ENCODE data around the gene DZIP1. TPM values are rescaled to one million over a fixed set of nuclear protein-coding genes. Genes with fewer than 3 reads are reported as not detected.

The DZIP1 gene
- total and polyA plus RNA-seq, 2 of the 13 experiments (the other 11 are each of a cell fraction or from before 2014, with no cell fraction given), result 11.0 to 36.7 TPM

DNA sequence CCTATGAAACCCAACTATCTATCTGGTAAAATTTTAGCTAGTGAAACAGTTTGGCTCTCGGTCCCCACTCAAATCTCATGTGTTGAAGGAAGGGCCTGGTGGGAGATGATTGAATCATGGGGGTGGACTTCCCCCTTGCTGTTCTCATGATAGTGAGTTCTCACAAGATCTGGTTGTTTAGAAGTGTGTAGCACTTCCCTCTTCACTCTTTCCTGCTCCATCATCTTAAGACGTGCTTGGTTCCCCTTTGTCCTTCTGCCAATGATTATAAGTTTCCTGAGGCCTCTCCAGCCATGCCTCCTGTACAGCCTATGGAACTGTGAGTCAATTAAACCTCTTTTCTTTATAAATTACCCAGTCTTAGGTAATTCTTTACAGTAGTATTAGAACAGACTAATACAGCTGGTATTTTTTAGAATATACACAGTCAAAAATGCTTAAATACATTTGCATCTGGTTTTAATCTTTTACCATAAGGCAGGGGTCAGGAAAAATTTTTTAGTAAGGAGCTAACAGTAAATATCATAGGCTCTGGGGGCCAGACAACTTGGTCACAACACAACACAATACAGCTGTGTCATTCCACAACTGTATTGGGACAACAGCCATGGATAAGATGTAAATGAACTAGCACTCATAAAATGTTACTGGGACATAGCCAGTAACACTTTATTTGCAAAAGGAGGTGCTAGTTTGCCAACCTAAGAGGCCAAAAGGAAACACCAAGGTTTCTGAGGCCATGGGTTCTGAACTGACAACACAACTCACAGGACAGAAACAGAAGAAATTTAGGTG, 24.3 kb downstream of the DZIP1 start:
- no TSS peak for BruUV-seq (replicated peaks)
- H3K9me3 ChIP-seq (ENCODE audit: low read length), result no peaks in the 10 kb centered on the region
- POLR2A ChIA-PET, result no interaction called here
- no peak overlapping the region for H3K9ac ChIP-seq (ENCODE audit: insufficient read depth, low read depth, low read length)
- no peaks in the 10 kb centered on the region for H3K27me3 ChIP-seq (ENCODE audit: control insufficient read depth in 1 of 2, insufficient read depth in 2 of 2, low read length in 2 of 2)
- H3K27ac ChIP-seq (ENCODE audit: extremely low read length, insufficient read depth, low read length), result no peak overlapping the region
- no peaks in the 10 kb centered on the region for H3K4me1 ChIP-seq (ENCODE audit: insufficient read depth, low read length)
- WGBS (ENCODE audit: low lambda C conversion rate), result 95% methylated on average over 2 of the region's 2 CpGs
- peaks cover 14 to 70% of the 10 kb centered on the region in 2 experiments; a peak in 4 of 5 replicates for H3K36me3 ChIP-seq (replicated peaks in 1 of 2; ENCODE audit: control insufficient read depth in 1 of 2, insufficient read depth in 2 of 2, low read length in 2 of 2)
- CTCF ChIA-PET (ENCODE audit: low intra/inter-chr PET ratio, low total read pairs), result no interaction called here
- intact Hi-C loops (cut with micrococcal nuclease; ENCODE audit: unreplicated experiment) (no loop called here), in situ Hi-C loops (cut with HindIII; ENCODE audit: extremely low pct_ligation_motif_present, low pct_unique_long_range_greater_than_20kb) (loop anchor here (5.0 kb wide), 1 partner anchor 217 kb away; no protein-coding TSS in a partner anchor)
- TF ChIP-seq ZNF790 (CRISPR knock-in tag; IDR thresholded peaks at IDR 0.05; ENCODE audit: borderline replicate concordance), result no peak
- no peak for TF ChIP-seq ZNF207 (IDR thresholded peaks at IDR 0.05; ENCODE audit: borderline replicate concordance)
- TF ChIP-seq ATRX (CRISPR knock-in tag; IDR thresholded peaks at IDR 0.05; ENCODE audit: borderline replicate concordance), result no peak
- TF ChIP-seq, protein P1, sequence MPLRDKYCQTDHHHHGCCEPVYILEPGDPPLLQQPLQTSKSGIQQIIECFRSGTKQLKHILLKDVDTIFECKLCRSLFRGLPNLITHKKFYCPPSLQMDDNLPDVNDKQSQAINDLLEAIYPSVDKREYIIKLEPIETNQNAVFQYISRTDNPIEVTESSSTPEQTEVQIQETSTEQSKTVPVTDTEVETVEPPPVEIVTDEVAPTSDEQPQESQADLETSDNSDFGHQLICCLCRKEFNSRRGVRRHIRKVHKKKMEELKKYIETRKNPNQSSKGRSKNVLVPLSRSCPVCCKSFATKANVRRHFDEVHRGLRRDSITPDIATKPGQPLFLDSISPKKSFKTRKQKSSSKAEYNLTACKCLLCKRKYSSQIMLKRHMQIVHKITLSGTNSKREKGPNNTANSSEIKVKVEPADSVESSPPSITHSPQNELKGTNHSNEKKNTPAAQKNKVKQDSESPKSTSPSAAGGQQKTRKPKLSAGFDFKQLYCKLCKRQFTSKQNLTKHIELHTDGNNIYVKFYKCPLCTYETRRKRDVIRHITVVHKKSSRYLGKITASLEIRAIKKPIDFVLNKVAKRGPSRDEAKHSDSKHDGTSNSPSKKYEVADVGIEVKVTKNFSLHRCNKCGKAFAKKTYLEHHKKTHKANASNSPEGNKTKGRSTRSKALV (CRISPR knock-in tag; IDR thresholded peaks at IDR 0.05), result no peak
- no peak for DNase-seq (ENCODE audit: low spot score)
- H3K4me3 ChIP-seq (replicated peaks in 1 of 3; ENCODE audit: insufficient read depth in 1 of 3, low read depth in 2 of 3, low read length in 3 of 3), result no peak overlapping the region
- ATAC-seq, result no peak
- no peaks in the 10 kb centered on the region for H3K79me2 ChIP-seq (ENCODE audit: insufficient read depth, low read length)
- H3K4me2 ChIP-seq (ENCODE audit: low read depth, low read length), result no peak overlapping the region
- no peak for FAIRE-seq
- H4K20me1 ChIP-seq (ENCODE audit: insufficient read depth, low read length), result no peaks in the 10 kb centered on the region
- no peak overlapping the region for H2AFZ ChIP-seq (ENCODE audit: low read length)

DNA sequence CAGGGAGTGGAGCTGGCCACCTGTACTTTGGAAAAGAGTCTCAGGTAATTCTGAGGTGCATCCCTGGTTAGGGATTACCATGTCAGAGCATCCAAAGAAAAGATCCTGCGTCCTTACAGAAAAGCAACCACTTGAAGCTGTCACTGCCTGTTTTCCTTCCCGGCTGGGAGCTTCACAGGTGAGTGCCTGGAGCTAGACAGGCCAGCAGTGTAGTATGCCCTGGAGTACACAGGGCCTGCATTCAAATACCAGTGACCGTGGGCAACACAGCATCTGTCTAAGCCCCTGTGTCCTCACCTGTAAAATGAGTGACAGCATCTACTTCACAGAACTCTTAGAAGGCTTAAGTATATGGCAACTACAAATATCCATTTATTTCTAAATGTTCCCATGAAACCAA, 29.0 kb downstream of the DZIP1 start:
- intact Hi-C loops (cut with micrococcal nuclease; ENCODE audit: unreplicated experiment) (no loop called here), in situ Hi-C loops (cut with HindIII; ENCODE audit: extremely low pct_ligation_motif_present, low pct_unique_long_range_greater_than_20kb) (no loop called here)
- Histone ChIP-seq H2AFZ (ENCODE audit: low read length) (no peak overlapping the region), H3K4me2 (ENCODE audit: low read depth, low read length) (no peak overlapping the region), H3K4me3 (replicated peaks in 1 of 3; ENCODE audit: insufficient read depth in 1 of 3, low read depth in 2 of 3, low read length in 3 of 3) (no peak overlapping the region), H3K79me2 (ENCODE audit: insufficient read depth, low read length) (no peaks in the 10 kb centered on the region), H4K20me1 (ENCODE audit: insufficient read depth, low read length) (no peaks in the 10 kb centered on the region), H3K36me3 (replicated peaks in 1 of 2; ENCODE audit: control insufficient read depth in 1 of 2, insufficient read depth in 2 of 2, low read length in 2 of 2) (peaks cover 10 to 61% of the 10 kb centered on the region in 2 experiments; a peak in 4 of 5 replicates), H3K9ac (ENCODE audit: insufficient read depth, low read depth, low read length) (no peak overlapping the region), H3K9me3 (ENCODE audit: low read length) (no peaks in the 10 kb centered on the region), H3K27ac (ENCODE audit: extremely low read length, insufficient read depth, low read length) (no peak overlapping the region), H3K4me1 (ENCODE audit: insufficient read depth, low read length) (no peaks in the 10 kb centered on the region), H3K27me3 (ENCODE audit: control insufficient read depth in 1 of 2, insufficient read depth in 2 of 2, low read length in 2 of 2) (no peaks in the 10 kb centered on the region)
- ATAC-seq (no peak), FAIRE-seq (no peak), DNase-seq (ENCODE audit: low spot score) (no peak)
- ChIA-PET CTCF (ENCODE audit: low intra/inter-chr PET ratio, low total read pairs) (no interaction called here), POLR2A (no interaction called here)
- BruUV-seq (replicated peaks), result no TSS peak
- WGBS (ENCODE audit: low lambda C conversion rate), result 97% methylated on average over 3 of the region's 3 CpGs
- TF ChIP-seq, protein P2, sequence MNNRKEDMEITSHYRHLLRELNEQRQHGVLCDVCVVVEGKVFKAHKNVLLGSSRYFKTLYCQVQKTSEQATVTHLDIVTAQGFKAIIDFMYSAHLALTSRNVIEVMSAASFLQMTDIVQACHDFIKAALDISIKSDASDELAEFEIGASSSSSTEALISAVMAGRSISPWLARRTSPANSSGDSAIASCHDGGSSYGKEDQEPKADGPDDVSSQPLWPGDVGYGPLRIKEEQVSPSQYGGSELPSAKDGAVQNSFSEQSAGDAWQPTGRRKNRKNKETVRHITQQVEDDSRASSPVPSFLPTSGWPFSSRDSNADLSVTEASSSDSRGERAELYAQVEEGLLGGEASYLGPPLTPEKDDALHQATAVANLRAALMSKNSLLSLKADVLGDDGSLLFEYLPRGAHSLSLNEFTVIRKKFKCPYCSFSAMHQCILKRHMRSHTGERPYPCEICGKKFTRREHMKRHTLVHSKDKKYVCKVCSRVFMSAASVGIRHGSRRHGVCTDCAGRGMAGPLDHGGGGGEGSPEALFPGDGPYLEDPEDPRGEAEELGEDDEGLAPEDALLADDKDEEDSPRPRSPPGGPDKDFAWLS (CRISPR knock-in tag; IDR thresholded peaks at IDR 0.05; ENCODE audit: borderline replicate concordance), result no peak
- TF ChIP-seq ATM (IDR thresholded peaks at IDR 0.05; ENCODE audit: borderline replicate concordance) (no peak), ZFP82 (CRISPR knock-in tag; IDR thresholded peaks at IDR 0.05; ENCODE audit: borderline replicate concordance) (no peak)
- TF ChIP-seq, protein P3, sequence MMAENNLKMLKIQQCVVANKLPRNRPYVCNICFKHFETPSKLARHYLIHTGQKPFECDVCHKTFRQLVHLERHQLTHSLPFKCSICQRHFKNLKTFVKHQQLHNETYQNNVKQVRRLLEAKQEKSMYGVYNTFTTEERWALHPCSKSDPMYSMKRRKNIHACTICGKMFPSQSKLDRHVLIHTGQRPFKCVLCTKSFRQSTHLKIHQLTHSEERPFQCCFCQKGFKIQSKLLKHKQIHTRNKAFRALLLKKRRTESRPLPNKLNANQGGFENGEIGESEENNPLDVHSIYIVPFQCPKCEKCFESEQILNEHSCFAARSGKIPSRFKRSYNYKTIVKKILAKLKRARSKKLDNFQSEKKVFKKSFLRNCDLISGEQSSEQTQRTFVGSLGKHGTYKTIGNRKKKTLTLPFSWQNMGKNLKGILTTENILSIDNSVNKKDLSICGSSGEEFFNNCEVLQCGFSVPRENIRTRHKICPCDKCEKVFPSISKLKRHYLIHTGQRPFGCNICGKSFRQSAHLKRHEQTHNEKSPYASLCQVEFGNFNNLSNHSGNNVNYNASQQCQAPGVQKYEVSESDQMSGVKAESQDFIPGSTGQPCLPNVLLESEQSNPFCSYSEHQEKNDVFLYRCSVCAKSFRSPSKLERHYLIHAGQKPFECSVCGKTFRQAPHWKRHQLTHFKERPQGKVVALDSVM (CRISPR knock-in tag; IDR thresholded peaks at IDR 0.05), result no peak
- TF ChIP-seq, protein P4, sequence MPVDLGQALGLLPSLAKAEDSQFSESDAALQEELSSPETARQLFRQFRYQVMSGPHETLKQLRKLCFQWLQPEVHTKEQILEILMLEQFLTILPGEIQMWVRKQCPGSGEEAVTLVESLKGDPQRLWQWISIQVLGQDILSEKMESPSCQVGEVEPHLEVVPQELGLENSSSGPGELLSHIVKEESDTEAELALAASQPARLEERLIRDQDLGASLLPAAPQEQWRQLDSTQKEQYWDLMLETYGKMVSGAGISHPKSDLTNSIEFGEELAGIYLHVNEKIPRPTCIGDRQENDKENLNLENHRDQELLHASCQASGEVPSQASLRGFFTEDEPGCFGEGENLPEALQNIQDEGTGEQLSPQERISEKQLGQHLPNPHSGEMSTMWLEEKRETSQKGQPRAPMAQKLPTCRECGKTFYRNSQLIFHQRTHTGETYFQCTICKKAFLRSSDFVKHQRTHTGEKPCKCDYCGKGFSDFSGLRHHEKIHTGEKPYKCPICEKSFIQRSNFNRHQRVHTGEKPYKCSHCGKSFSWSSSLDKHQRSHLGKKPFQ (CRISPR knock-in tag; IDR thresholded peaks at IDR 0.05; ENCODE audit: insufficient replicate concordance), result no peak

All from HepG2 (cell line).